Brain microvascular endothelial cell (primary cell): ENCODE measurements around the gene ACVR1B.

Experiments
- DNase-seq: peaks from one replicate; pipeline ENCODE4 v3.0.0-alpha.2; 2020
- H3K27ac ChIP-seq: fragments of 250-450 bp; sonication (Bioruptor Pico); 2 replicates; pipeline ENCODE4 v1.5.1; 2020; ENCODE audit warnings: mild to moderate bottlenecking, moderate library complexity
- H3K27me3 ChIP-seq: fragments of 250-450 bp; sonication (Bioruptor Pico); replicated peaks from 2 replicates; pipeline ENCODE4 v1.5.1; 2020; ENCODE audit warnings: mild to moderate bottlenecking
- H3K36me3 ChIP-seq: fragments of 250-450 bp; sonication (Bioruptor Pico); replicated peaks from 2 replicates; pipeline ENCODE4 v1.5.1; 2020; ENCODE audit warnings: mild to moderate bottlenecking
- H3K4me3 ChIP-seq: 2 replicates; pipeline ENCODE4 v1.5.1; 2011; ENCODE audit warnings: low read depth, mild to moderate bottlenecking, control low read depth, low read length, moderate library complexity
- CTCF ChIP-seq: IDR thresholded peaks from 2 replicates; pipeline ENCODE4 v1.5.1; 2011; ENCODE audit warnings: low read depth, mild to moderate bottlenecking, moderate library complexity, low read length, control low read depth, inconsistent platforms; ENCODE audit errors: missing control alignments
- in situ Hi-C: cut with HindIII; loops from 2 replicates; pipeline ENCODE4 v1.10.0; 2017; ENCODE audit warnings: low sequenced_read_pairs, low pct_ligation_motif_present

Gene ACVR1B

GRCh38 chr12:52023976-52024688 is 72.6 kb downstream of the ACVR1B start:
- in situ Hi-C loops = loop anchor here (5.0 kb wide), 1 partner anchor 58 kb away; no protein-coding TSS in a partner anchor
- Histone ChIP-seq H3K4me3 (peak overlapping the region; percentile 42), H3K27me3 (no peaks in the 10 kb centered on the region), H3K27ac (no peak overlapping the region), H3K36me3 (no peaks in the 10 kb centered on the region)
- DNase-seq = no peak
- TF ChIP-seq CTCF = no peak

- in situ Hi-C loops = loop anchor here (5.0 kb wide), 1 partner anchor 57 kb away; no protein-coding TSS in a partner anchor
- DNase-seq = no peak
- no peaks in the 10 kb centered on the region for H3K27me3 ChIP-seq
- H3K27ac ChIP-seq = no peak overlapping the region
- H3K36me3 ChIP-seq = no peaks in the 10 kb centered on the region
- H3K4me3 ChIP-seq = no peak overlapping the region
- TF ChIP-seq CTCF = no peak
These were observed 73.3 kb downstream of the ACVR1B start for GRCh38 chr12:52024845-52025230.

- in situ Hi-C loops = no loop called here
- Histone ChIP-seq H3K27me3 (no peaks in the 10 kb centered on the region), H3K4me3 (no peak overlapping the region), H3K36me3 (no peaks in the 10 kb centered on the region), H3K27ac (no peak overlapping the region)
- no peak for DNase-seq
- no peak for TF ChIP-seq CTCF
These were observed 74.8 kb downstream of the ACVR1B start for GRCh38 chr12:52026263-52026662.

GRCh38 chr12:52027085-52027843 is 75.8 kb downstream of the ACVR1B start:
- Histone ChIP-seq H3K27me3 (no peaks in the 10 kb centered on the region), H3K36me3 (no peaks in the 10 kb centered on the region), H3K27ac (no peak overlapping the region), H3K4me3 (no peak overlapping the region)
- in situ Hi-C loops = no loop called here
- DNase-seq = no peak
- TF ChIP-seq CTCF = no peak

- H3K27ac ChIP-seq = no peak overlapping the region
- no peak overlapping the region for H3K4me3 ChIP-seq
- TF ChIP-seq CTCF = no peak
- no peaks in the 10 kb centered on the region for H3K36me3 ChIP-seq
- H3K27me3 ChIP-seq = no peaks in the 10 kb centered on the region
- DNase-seq = peak; percentile 78
- in situ Hi-C loops = no loop called here
These were observed 78.2 kb downstream of the ACVR1B start for GRCh38 chr12:52029685-52030084.
